NCI-H510A treated with DMSO at 0.1 percent for 48 hours (cell line): ENCODE results near the gene NR2F1-AS1.

Experiments
- DNase-seq: peaks from one replicate; lab custom pipeline; 2025; lab: John Stamatoyannopoulos, UW

Gene NR2F1-AS1

GRCh38 chr5:93384995-93385394 is 196.0 kb downstream of the NR2F1-AS1 start:
- DNase-seq, result no peak

- DNase-seq, result no peak
Measured at GRCh38 chr5:93384026-93384425, 197.0 kb downstream of the NR2F1-AS1 start.

DNA sequence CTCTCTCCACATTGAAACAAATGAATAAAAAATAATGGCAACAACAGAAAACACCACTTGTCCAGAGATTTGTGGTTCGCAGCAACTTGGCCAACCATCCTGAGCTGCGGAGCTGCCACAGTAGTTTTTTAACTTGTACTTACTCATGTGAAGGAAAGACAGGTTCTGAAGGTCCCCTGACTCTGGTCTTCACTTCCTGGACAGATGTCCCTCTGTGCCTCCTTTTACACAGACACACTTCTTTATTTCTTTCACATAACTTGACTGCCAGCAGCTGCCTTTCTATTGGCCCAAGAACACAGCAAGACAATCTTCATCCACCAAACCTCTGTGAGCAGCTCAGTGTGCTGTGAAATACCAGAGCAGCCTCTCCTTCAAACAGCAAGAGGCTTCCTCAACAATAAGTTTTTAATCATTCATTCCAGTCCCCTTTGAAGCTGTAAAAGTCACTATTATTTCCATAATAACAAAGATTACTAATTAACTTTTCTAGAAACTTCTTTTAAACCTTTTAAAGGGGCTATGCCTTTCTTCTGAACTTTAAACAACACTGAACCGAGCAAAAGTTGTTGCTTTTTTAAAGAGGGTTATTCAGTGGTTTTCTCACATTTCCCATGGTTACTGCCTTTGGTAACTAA is 198.7 kb downstream of the NR2F1-AS1 start:
- no peak for DNase-seq

- DNase-seq, result no peak
Measured at GRCh38 chr5:93381057-93381456, 200.0 kb downstream of the NR2F1-AS1 start.

DNA sequence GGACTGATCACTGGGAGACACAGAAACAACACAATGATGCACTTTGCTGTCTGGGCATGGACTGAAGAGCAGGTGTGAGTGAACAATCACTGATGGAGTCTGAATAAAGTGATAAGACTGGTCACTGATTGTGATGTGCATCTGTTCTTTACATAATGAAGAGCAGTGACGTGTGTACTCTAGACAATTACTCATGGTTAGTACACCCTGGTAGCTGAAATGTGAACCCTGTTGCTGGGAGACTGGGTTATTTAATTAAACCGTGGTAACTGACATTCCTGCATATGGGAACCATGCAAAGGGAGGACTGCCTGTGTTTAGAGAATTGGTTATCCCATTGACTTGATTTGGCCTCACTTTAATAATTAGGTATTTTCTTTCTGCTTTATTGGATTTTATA is 202.9 kb downstream of the NR2F1-AS1 start:
- DNase-seq, result peak; percentile 16

DNA sequence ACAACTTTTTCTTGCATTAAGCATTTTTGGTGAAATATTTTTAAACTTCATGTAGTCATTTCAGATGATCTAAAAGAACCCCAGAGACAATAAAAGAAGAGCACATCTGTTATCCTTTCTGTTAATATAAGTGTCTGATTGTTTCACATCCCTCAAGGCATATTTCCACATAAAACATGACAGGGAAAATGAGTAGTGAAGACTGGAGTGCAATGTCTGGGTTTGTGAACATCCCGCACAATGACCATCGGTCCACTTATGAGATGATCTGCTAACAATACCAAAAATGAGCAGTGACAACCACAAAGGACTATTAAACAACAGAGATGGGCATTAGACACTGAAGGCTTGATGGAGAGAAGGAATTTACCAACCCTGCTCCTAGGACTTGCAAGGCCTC is 209.1 kb downstream of the NR2F1-AS1 start:
- no peak for DNase-seq

DNA sequence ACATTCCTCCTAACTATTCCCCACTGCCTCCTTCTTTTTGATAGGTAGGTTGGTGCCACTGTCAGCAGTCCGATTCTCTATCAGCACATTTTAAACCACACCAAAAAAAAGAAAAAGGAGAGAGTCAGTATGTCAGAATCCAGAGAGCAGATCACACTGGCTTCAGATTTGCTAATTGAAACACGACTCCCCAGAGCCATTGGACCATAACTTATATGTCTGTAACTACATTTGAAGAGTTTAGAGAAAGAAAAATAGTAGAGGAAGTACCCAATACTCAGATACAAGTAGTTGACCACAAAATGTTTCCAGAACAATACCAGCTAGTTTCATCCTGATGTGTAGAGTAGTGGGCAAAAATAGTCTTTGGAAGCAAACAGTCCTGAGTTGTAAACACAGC is 216.6 kb downstream of the NR2F1-AS1 start:
- no peak for DNase-seq

DNA sequence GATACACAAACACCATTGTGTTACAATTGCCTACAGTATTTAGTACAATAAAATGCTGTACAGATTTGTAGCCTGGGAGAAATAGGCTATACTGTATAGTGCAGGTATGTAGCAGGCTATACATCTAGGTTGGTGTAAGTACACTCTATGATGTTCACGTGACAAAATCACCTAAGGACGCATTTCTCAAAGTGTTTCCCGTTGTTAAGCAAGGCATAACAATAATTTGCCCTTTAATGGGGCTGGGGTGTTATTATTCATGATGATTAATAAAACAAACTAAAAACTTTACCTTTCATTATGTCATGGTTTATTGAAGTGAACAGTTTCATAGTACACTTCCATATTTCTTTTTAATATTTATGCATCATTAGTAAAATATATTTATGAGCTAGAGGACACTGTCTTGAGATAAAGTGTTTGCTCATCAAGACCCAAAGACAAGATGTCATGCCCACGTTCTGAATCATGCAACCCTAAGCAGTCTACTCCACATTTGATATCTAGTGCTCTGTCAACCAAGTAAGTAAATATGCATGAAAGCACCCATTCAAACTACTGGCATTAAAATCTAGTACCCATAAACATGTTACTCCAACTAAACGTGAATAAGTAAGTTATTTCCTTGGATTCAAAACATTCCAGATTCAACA is 220.5 kb downstream of the NR2F1-AS1 start:
- DNase-seq, result no peak

DNA sequence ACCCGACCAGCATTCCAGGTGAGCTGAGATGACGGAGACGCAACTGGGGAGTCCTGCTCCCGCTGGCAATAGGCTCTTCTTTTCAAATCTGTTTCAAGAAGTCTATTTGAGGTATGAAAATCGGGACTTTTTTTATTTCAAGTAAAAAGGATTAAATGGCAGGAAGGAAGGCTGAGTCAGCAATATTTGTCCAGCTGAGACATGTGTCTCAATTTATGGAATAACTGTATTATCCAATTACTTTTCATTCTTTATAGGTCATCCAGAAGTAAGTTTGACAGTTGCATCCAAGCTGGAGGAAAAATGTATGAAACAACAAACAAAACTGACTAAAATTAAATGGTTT is 221.1 kb downstream of the NR2F1-AS1 start:
- DNase-seq, result no peak
